IMR-90 (cell line): ENCODE results near the gene SAMM50. TPM values are rescaled to one million over a fixed set of nuclear protein-coding genes. Genes with fewer than 3 reads are reported as not detected.

ENCODE experiments used
- ATAC-seq: fragments of 200-7000 bp; cut with Tn5 transposase; 2 replicates; pipeline ENCODE4 v1.9.1; 2020; ENCODE audit warnings: low read depth, mild to moderate bottlenecking, moderate library complexity
- BruUV-seq: library from RNA; stranded (reverse); fragments of 400-500 nt; replicated peaks from 2 replicates; lab custom pipeline; 2021; lab: Mats Ljungman, UMichigan
- CTCF ChIA-PET: fragments of 300-600 bp; formaldehyde crosslinking; extraction: SDS; loops from one replicate; lab custom pipeline; 2021; ENCODE audit warnings: antibody characterized with exemption; lab: Yijun Ruan, JAX
- POLR2A ChIA-PET: fragments of 300-600 bp; sonication (Branson Sonifier 250); formaldehyde crosslinking; loops from one replicate; lab custom pipeline; 2022; ENCODE audit warnings: antibody characterized with exemption; ENCODE audit not compliant: unreplicated experiment; lab: Charles Lee
- DNase-seq: peaks from one replicate; pipeline ENCODE4 v3.0.0; 2013
- H2AFZ ChIP-seq: replicated peaks from 2 replicates; pipeline ENCODE3; 2013; ENCODE audit warnings: low read length, mild to moderate bottlenecking; ENCODE audit not compliant: poor library complexity
- H2AK5ac ChIP-seq: 2 replicates; pipeline ENCODE4 v1.6.1; 2013; ENCODE audit warnings: low read depth, low read length, inconsistent platforms
- H2AK9ac ChIP-seq: replicated peaks from 2 replicates; pipeline ENCODE3; 2013; ENCODE audit warnings: mild to moderate bottlenecking, low read depth, low read length, moderate library complexity; ENCODE audit not compliant: poor library complexity
- H2BK120ac ChIP-seq: 2 replicates; pipeline ENCODE4 v1.6.1; 2013; ENCODE audit warnings: low read depth, low read length, inconsistent platforms
- H2BK15ac ChIP-seq: 3 replicates; pipeline ENCODE4 v1.6.1; 2013; ENCODE audit warnings: low read depth, low read length, inconsistent platforms
- H2BK20ac ChIP-seq: 2 replicates; pipeline ENCODE4 v1.6.1; 2013; ENCODE audit warnings: low read depth, mild to moderate bottlenecking, inconsistent platforms, low read length, moderate library complexity
- H2BK5ac ChIP-seq: 2 replicates; pipeline ENCODE4 v1.6.1; 2013; ENCODE audit warnings: mild to moderate bottlenecking, low read depth, low read length, inconsistent platforms; ENCODE audit not compliant: poor library complexity, severe bottlenecking
- H3K14ac ChIP-seq: replicated peaks from 2 replicates; pipeline ENCODE4 v1.6.1; 2013; ENCODE audit warnings: low read depth, low read length, inconsistent platforms
- H3K18ac ChIP-seq: 2 replicates; pipeline ENCODE4 v1.6.1; 2013; ENCODE audit warnings: low read depth, low read length, control low read depth
- H3K23ac ChIP-seq: 2 replicates; pipeline ENCODE4 v1.6.1; 2013; ENCODE audit warnings: low read depth, low read length, inconsistent platforms
- H3K27ac ChIP-seq: 2 replicates; pipeline ENCODE4 v1.5.1; 2013; ENCODE audit warnings: mild to moderate bottlenecking, control low read depth, low read length; ENCODE audit not compliant: insufficient read depth
- H3K27me3 ChIP-seq: 2 replicates; pipeline ENCODE4 v1.6.1; 2013; ENCODE audit warnings: low read length; ENCODE audit not compliant: control insufficient read depth, insufficient read depth
- H3K36me3 ChIP-seq: 2 replicates; pipeline ENCODE4 v1.6.1; 2013; ENCODE audit warnings: low read length, mixed read lengths; ENCODE audit not compliant: control insufficient read depth, insufficient read depth
- H3K4ac ChIP-seq: 2 replicates; pipeline ENCODE4 v1.6.1; 2013; ENCODE audit warnings: low read depth, low read length, inconsistent platforms
- H3K4me1 ChIP-seq: 2 replicates; pipeline ENCODE4 v1.6.1; 2013; ENCODE audit warnings: low read length, mixed read lengths; ENCODE audit not compliant: control insufficient read depth, insufficient read depth
- H3K4me2 ChIP-seq: 2 replicates; pipeline ENCODE4 v1.6.1; 2013; ENCODE audit warnings: low read depth, mild to moderate bottlenecking, control low read depth, low read length, moderate library complexity
- H3K4me3 ChIP-seq: 2 replicates; pipeline ENCODE4 v1.5.1; 2013; ENCODE audit warnings: low read depth, mild to moderate bottlenecking, control low read depth, low read length, moderate library complexity; ENCODE audit not compliant: insufficient read depth
- H3K56ac ChIP-seq: 2 replicates; pipeline ENCODE4 v1.6.1; 2013; ENCODE audit warnings: low read length, inconsistent platforms; ENCODE audit not compliant: insufficient read depth; ENCODE audit errors: extremely low read depth
- H3K79me1 ChIP-seq, 2 experiments: 2 replicates each; pipeline ENCODE4 v1.6.1; 2013; ENCODE audit warnings: low read length in 2 of 2, inconsistent platforms in 1 of 2, low read depth in 1 of 2
- H3K9ac ChIP-seq: 2 replicates; pipeline ENCODE4 v1.6.1; 2013; ENCODE audit warnings: low read depth, low read length, control low read depth
- H3K9me1 ChIP-seq: 2 replicates; pipeline ENCODE4 v1.6.1; 2013; ENCODE audit warnings: low read length, inconsistent platforms; ENCODE audit not compliant: insufficient read depth
- H3K9me3 ChIP-seq: 2 replicates; pipeline ENCODE4 v1.6.1; 2013; ENCODE audit warnings: low read length; ENCODE audit not compliant: control insufficient read depth, insufficient read depth
- H4K20me1 ChIP-seq: 2 replicates; pipeline ENCODE4 v1.6.1; 2013; ENCODE audit warnings: low read length, inconsistent platforms; ENCODE audit not compliant: insufficient read depth
- H4K5ac ChIP-seq: 2 replicates; pipeline ENCODE4 v1.6.1; 2013; ENCODE audit warnings: mild to moderate bottlenecking, low read depth, low read length, control low read depth
- H4K8ac ChIP-seq, 2 experiments: 2 replicates each; pipeline ENCODE4 v1.6.1; 2013; ENCODE audit warnings: low read depth in 2 of 2, low read length in 2 of 2, control low read depth in 1 of 2, inconsistent platforms in 1 of 2
- H4K91ac ChIP-seq: 2 replicates; pipeline ENCODE4 v1.6.1; 2013; ENCODE audit warnings: low read depth, low read length, inconsistent platforms; ENCODE audit not compliant: insufficient read depth
- CEBPB ChIP-seq: IDR thresholded peaks from 2 replicates; pipeline ENCODE4 v1.6.1; 2012; ENCODE audit warnings: low read depth, low read length, improper control_type of control experiment
- FOS ChIP-seq: fragments of 150-350 bp; IDR thresholded peaks from 2 replicates; pipeline ENCODE4 v1.6.1; 2016; ENCODE audit warnings: low read depth, low read length
- MAFK ChIP-seq: IDR thresholded peaks from 2 replicates; pipeline ENCODE4 v1.6.1; 2012; ENCODE audit warnings: low read depth, low read length, improper control_type of control experiment
- MAZ ChIP-seq: IDR thresholded peaks from 2 replicates; pipeline ENCODE4 v1.6.1; 2012; ENCODE audit warnings: low read depth, mild to moderate bottlenecking, low read length, improper control_type of control experiment, moderate library complexity, borderline replicate concordance
- NFE2L2 ChIP-seq: fragments of 150-350 bp; IDR thresholded peaks from 2 replicates; pipeline ENCODE4 v1.6.1; 2016; ENCODE audit warnings: low read depth, mild to moderate bottlenecking, low read length
- RCOR1 ChIP-seq: IDR thresholded peaks from 2 replicates; pipeline ENCODE4 v1.6.1; 2012; ENCODE audit warnings: mild to moderate bottlenecking, low read length, improper control_type of control experiment; ENCODE audit not compliant: insufficient replicate concordance
- WGBS, 2 experiments: methylation state at CpG; one replicate each; pipeline versions ENCODE4 v1.1.5 to v1.1.7; 2013; ENCODE audit warnings: missing lambda C conversion rate in 2 of 2; ENCODE audit not compliant: insufficient read length in 1 of 2; ENCODE audit errors: extremely low coverage in 2 of 2; 5-methylcytosine and 5-hydroxymethylcytosine counted together
- dilution Hi-C: fragments of 300-500 bp; cut with HindIII; formaldehyde crosslinking; loops from one replicate; pipeline ENCODE4 v1.14.3; 2018; ENCODE audit warnings: low sequenced_read_pairs; ENCODE audit not compliant: unreplicated experiment
- in situ Hi-C: fragments of 300-500 bp; cut with MboI; formaldehyde crosslinking; loops from 3 replicates; pipeline ENCODE4 v1.14.3; 2019; ENCODE audit warnings: low sequenced_read_pairs, inconsistent platforms, mixed read lengths
- intact Hi-C: fragments of 100-400 bp; cut with micrococcal nuclease; formaldehyde crosslinking; loops from 2 replicates; pipeline ENCODE4 v1.10.0; 2022
- polyA plus RNA-seq, 3 experiments: library from polyadenylated mRNA; depleted of rRNA; stranded (reverse); fragments of >200 nt; gene quantifications; 2 replicates each; pipeline ENCODE4 v1.2.3, GENCODE V29; 2012; ENCODE audit warnings: low replicate concordance in 1 of 3
- total RNA-seq: library from RNA; depleted of rRNA; stranded (reverse); fragments of >200 nt; gene quantifications from 2 replicates; pipeline ENCODE4 v1.2.3, GENCODE V29; 2012
- TF ChIP-seq, protein P1 (sequence below): conservative IDR thresholded peaks from 2 replicates; pipeline ENCODE4 v1.5.1; 2012; ENCODE audit warnings: mild to moderate bottlenecking, low read depth, low read length, improper control_type of control experiment
- TF ChIP-seq, protein P2 (sequence below): fragments of 150-350 bp; IDR thresholded peaks from 2 replicates; pipeline ENCODE4 v1.6.1; 2017; ENCODE audit warnings: mild to moderate bottlenecking, antibody characterized with exemption, low read length, low read depth
- TF ChIP-seq, protein P3 (sequence below): fragments of 150-350 bp; IDR thresholded peaks from 2 replicates; pipeline ENCODE4 v1.6.1; 2016; ENCODE audit warnings: low read depth, mild to moderate bottlenecking, low read length, moderate library complexity, borderline replicate concordance

SAMM50 gene
- total and polyA plus RNA-seq, 2 of the 4 experiments (the other 2 are of a cell fraction), result 40.6 to 43.7 TPM

DNA sequence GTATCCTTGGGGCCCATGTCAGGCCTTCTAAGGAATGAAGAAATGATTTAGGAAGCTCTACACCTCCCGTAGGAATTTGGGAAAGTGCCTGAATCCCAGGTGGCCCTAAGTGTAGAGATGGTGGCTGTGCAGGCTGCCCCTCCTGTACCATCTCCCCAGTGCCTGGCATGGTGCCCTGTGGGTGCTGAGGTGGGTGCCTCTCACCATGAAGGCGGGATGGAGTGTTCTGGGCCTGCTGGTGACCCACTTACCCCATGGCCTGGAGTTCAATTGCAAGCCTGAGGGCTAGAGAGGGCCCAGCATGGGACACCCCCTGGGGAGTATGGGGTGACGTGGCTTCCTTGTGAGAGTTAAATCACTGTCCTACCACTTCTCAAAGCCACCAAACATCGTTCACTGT, 19.8 kb downstream of the SAMM50 start:
- ATAC-seq, result no peak
- DNase-seq, result no peak
- H2AK5ac ChIP-seq, result no peak overlapping the region
- TF ChIP-seq FOS (no peak), CEBPB (no peak), MAZ (no peak), RCOR1 (no peak), MAFK (no peak), NFE2L2 (no peak)
- TF ChIP-seq, protein P1, sequence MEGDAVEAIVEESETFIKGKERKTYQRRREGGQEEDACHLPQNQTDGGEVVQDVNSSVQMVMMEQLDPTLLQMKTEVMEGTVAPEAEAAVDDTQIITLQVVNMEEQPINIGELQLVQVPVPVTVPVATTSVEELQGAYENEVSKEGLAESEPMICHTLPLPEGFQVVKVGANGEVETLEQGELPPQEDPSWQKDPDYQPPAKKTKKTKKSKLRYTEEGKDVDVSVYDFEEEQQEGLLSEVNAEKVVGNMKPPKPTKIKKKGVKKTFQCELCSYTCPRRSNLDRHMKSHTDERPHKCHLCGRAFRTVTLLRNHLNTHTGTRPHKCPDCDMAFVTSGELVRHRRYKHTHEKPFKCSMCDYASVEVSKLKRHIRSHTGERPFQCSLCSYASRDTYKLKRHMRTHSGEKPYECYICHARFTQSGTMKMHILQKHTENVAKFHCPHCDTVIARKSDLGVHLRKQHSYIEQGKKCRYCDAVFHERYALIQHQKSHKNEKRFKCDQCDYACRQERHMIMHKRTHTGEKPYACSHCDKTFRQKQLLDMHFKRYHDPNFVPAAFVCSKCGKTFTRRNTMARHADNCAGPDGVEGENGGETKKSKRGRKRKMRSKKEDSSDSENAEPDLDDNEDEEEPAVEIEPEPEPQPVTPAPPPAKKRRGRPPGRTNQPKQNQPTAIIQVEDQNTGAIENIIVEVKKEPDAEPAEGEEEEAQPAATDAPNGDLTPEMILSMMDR, result no peak
- TF ChIP-seq, protein P2, sequence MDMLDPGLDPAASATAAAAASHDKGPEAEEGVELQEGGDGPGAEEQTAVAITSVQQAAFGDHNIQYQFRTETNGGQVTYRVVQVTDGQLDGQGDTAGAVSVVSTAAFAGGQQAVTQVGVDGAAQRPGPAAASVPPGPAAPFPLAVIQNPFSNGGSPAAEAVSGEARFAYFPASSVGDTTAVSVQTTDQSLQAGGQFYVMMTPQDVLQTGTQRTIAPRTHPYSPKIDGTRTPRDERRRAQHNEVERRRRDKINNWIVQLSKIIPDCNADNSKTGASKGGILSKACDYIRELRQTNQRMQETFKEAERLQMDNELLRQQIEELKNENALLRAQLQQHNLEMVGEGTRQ, result no peak
- TF ChIP-seq, protein P3, sequence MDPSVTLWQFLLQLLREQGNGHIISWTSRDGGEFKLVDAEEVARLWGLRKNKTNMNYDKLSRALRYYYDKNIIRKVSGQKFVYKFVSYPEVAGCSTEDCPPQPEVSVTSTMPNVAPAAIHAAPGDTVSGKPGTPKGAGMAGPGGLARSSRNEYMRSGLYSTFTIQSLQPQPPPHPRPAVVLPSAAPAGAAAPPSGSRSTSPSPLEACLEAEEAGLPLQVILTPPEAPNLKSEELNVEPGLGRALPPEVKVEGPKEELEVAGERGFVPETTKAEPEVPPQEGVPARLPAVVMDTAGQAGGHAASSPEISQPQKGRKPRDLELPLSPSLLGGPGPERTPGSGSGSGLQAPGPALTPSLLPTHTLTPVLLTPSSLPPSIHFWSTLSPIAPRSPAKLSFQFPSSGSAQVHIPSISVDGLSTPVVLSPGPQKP, result no peak
- no peak overlapping the region for H3K9ac ChIP-seq
- whole genome bisulfite sequencing, 2 experiments, result no CpG with 5 or more reads among the region's 4 CpGs
- no peaks in the 10 kb centered on the region for H3K9me3 ChIP-seq
- no peak overlapping the region for H3K18ac ChIP-seq
- H2BK15ac ChIP-seq, result no peak overlapping the region
- H3K27ac ChIP-seq, result no peak overlapping the region
- intact Hi-C loops, result no loop called here
- ChIA-PET POLR2A (no interaction called here), CTCF (no interaction called here)
- no peak overlapping the region for H2AK9ac ChIP-seq
- H3K4me3 ChIP-seq, result no peak overlapping the region
- H3K9me1 ChIP-seq, result no peaks in the 10 kb centered on the region
- H2BK120ac ChIP-seq, result no peak overlapping the region
- H3K27me3 ChIP-seq, result no peaks in the 10 kb centered on the region
- H4K5ac ChIP-seq, result no peak overlapping the region
- H3K79me1 ChIP-seq, result peaks cover 4% of the 10 kb centered on the region in 2 experiments; a peak in 3 of 4 replicates
- no peak overlapping the region for H3K4me2 ChIP-seq
- H4K91ac ChIP-seq, result no peak overlapping the region
- no peak overlapping the region for H3K14ac ChIP-seq
- H3K36me3 ChIP-seq, result peaks cover 70% of the 10 kb centered on the region
- no peak overlapping the region for H3K4ac ChIP-seq
- H3K56ac ChIP-seq, result no peak overlapping the region
- H4K8ac ChIP-seq, result no peak overlapping the region
- in situ Hi-C loops, result no loop called here
- dilution Hi-C loops, result no loop called here
- H4K20me1 ChIP-seq, result no peaks in the 10 kb centered on the region; the same call in none of the 2 replicates
- H2BK5ac ChIP-seq, result no peak overlapping the region
- H2AFZ ChIP-seq, result no peak overlapping the region
- no TSS peak for BruUV-seq
- H3K23ac ChIP-seq, result no peak overlapping the region
- H3K4me1 ChIP-seq, result no peaks in the 10 kb centered on the region
- H2BK20ac ChIP-seq, result no peak overlapping the region
